GM10248 (cell line): Measurements from ENCODE around the gene PHLPP2.
"Not testable (repeated sequence)": the region's sequence is repeated elsewhere in the genome, so short reads cannot be mapped to it uniquely, and the experiment has no call there.

ENCODE experiments used
- CTCF ChIA-PET: fragments of 300-600 bp; sonication (Branson Sonifier 250); formaldehyde crosslinking; extraction: SDS; loops from one replicate; lab custom pipeline; 2021; ENCODE audit warnings: antibody characterized with exemption; lab: Yijun Ruan, JAX
- POLR2A ChIA-PET: fragments of 350-650 bp; sonication (Branson Sonifier 250); formaldehyde crosslinking; extraction: SDS; loops from one replicate; lab custom pipeline; 2020; ENCODE audit warnings: antibody characterized with exemption; lab: Yijun Ruan, JAX
- DNase-seq: peaks from one replicate; pipeline ENCODE4 v3.0.0; 2012; ENCODE audit errors: extremely low spot score
- CTCF ChIP-seq: IDR thresholded peaks from 2 replicates; pipeline ENCODE4 v1.5.1; 2012; ENCODE audit warnings: mild to moderate bottlenecking, low read depth; ENCODE audit errors: extremely low read depth, missing control alignments, control extremely low read depth

PHLPP2 gene

GRCh38 chr16:71610936-71611871 is 113.3 kb downstream of the PHLPP2 start:
- peak; percentile 85 for DNase-seq
- CTCF ChIA-PET = interaction anchor here (0.6 to 7.2 kb wide), 67 partner anchors 9 to 479 kb away, joined by 3 to 111 read pairs (median 5); partner anchors contain the start of genes CHST4, TAT and ZNF23
- POLR2A ChIA-PET = no interaction called here
- peak; percentile 94 for TF ChIP-seq CTCF

- no peak for DNase-seq
- no peak for TF ChIP-seq CTCF
- CTCF ChIA-PET = interaction anchor here (0.6 to 7.2 kb wide), 57 partner anchors 9 to 480 kb away, joined by 3 to 111 read pairs (median 5); partner anchors contain the start of genes CHST4, TAT and ZNF23
- POLR2A ChIA-PET = no interaction called here
Measured at GRCh38 chr16:71610447-71610846, 114.1 kb downstream of the PHLPP2 start.

- ChIA-PET CTCF (interaction anchor here (1.0 to 7.2 kb wide), 15 partner anchors 9 to 352 kb away, joined by 3 to 111 read pairs (median 8); partner anchors contain the start of gene TAT), POLR2A (interaction anchor here (0.6 to 1.2 kb wide), 2 partner anchors 80 to 214 kb away, joined by 4 to 5 read pairs; no protein-coding TSS in a partner anchor)
- no peak for TF ChIP-seq CTCF
- DNase-seq = no peak
Measured at GRCh38 chr16:71609066-71609465, 115.4 kb downstream of the PHLPP2 start.

GRCh38 chr16:71600822-71601221 is 123.7 kb downstream of the PHLPP2 start:
- CTCF ChIA-PET = interaction anchor here (1.3 kb wide), 1 partner anchor 35 kb away, joined by 3 read pairs; no protein-coding TSS in a partner anchor
- POLR2A ChIA-PET = no interaction called here

GRCh38 chr16:71598426-71598825 is 126.1 kb downstream of the PHLPP2 start:
- DNase-seq, POLR2A ChIA-PET: not testable (repeated sequence)
- CTCF ChIA-PET = interaction anchor here (1.1 kb wide), 1 partner anchor 8 kb away, joined by 3 read pairs; no protein-coding TSS in a partner anchor

More at GRCh38 chr16:71600822-71601221, 123.7 kb downstream of the PHLPP2 start:
- no peak for TF ChIP-seq CTCF
- no peak for DNase-seq

GRCh38 chr16:71595340-71595826 is 129.1 kb downstream of the PHLPP2 start:
- DNase-seq, POLR2A ChIA-PET: not testable (repeated sequence)
- CTCF ChIA-PET = interaction anchor here (1.6 kb wide), 1 partner anchor 15 kb away, joined by 7 read pairs; no protein-coding TSS in a partner anchor
